GM21576 (cell line): ENCODE data around the gene RGS11.
"Not testable (repeated sequence)": the region's sequence is repeated elsewhere in the genome, so short reads cannot be mapped to it uniquely, and the experiment has no call there.

ENCODE experiments used
- ATAC-seq: cut with Tn5 transposase; IDR thresholded peaks from one replicate; pipeline ENCODE4 v1.9.1; 2021; ENCODE audit warnings: mild to moderate bottlenecking, moderate library complexity; ENCODE audit not compliant: unreplicated experiment

The RGS11 gene

DNA sequence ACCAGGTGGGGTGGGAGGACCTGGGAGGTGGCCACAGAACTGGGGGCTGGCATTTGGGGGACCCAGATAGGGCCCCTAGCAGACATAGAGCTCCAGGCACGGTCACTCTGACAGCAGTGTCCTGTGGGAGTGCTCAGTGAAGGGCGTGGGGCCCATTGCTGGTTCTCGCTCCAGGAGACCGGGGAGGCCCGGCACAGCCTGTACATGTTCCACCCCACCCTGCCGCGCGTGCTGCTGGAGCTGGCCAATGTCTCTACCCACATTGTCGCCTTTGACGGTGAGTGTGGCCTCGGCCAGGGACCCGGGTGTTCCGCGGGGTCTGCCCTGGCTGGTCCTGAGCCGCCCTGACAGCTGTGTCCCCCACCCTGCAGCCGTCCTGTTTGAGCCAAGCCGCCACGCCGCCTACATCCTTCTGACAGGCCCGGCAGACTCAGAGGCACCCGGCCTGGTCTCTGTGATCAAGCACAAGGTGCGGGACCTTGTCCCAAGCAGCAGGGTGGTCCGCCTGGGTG, 11.2 kb downstream of the RGS11 start:
- no peak for ATAC-seq

GRCh38 chr16:263944-264343, 11.8 kb downstream of the RGS11 start:
- ATAC-seq: no peak

GRCh38 chr16:263182-263774, 12.5 kb downstream of the RGS11 start:
- ATAC-seq: no peak

- no peak for ATAC-seq
Measured at GRCh38 chr16:262121-262745, 13.5 kb downstream of the RGS11 start.

- no peak for ATAC-seq
Measured at GRCh38 chr16:261031-261691, 14.6 kb downstream of the RGS11 start.

DNA sequence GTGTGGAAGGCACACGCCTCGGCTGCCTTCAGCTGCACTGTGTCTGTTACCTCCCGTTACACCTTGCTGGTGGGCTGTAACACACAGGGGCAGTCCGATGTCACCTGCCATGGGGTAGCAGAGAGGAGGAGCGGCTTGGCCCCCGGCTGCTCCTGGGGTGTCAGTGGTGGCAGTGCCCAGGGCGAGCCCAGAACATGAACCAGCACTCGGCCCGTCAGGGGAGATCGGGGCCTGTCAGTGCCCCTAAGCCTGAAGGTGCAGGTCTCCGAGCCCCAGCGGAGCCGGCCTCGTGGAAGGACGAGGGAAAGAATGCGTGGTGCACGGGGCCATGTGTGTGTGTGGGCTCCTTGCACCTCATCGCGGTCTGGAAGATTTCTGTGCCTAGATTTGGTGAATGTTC, 15.4 kb downstream of the RGS11 start:
- no peak for ATAC-seq

DNA sequence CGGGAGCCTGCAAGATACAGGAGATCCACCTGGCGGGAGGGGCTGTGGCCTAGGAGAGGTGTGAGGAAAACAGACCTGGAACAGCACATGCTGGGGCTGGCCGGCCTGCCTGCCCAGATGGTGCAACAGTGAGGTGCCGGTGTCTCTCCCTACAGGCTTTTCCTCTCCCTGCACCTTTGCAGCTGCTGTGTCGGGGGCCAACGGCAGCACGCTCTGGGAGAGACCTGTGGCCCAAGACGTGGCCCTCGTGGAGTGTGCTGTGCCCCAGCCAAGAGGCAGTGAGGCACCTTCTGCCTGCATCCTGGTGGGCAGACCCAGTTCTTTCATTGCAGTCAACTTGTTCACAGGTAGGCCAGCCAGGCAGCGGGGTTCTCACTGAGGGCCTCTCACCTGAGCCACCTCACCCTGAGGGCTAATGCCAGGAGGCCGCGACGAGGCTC, 15.9 kb downstream of the RGS11 start:
- ATAC-seq: no peak

DNA sequence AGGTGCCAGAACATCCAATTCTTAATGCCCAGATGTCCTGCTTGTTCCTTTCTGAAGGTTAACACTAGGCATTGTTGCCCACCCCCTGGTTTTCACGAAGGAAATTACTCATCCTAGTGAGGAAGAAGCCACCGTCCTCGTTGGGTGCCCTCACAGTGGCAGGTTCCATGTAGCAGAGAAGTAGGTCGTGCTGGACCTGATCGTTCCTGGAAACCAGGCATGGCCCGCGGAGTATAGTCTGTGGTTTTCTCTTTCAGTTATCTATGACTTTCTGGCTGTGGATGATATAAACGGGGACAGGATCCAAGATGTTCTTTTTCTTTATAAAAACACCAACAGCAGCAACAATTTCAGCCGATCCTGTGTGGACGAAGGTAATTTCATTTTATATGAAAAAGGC, 16.5 kb downstream of the RGS11 start:
- no peak for ATAC-seq

DNA sequence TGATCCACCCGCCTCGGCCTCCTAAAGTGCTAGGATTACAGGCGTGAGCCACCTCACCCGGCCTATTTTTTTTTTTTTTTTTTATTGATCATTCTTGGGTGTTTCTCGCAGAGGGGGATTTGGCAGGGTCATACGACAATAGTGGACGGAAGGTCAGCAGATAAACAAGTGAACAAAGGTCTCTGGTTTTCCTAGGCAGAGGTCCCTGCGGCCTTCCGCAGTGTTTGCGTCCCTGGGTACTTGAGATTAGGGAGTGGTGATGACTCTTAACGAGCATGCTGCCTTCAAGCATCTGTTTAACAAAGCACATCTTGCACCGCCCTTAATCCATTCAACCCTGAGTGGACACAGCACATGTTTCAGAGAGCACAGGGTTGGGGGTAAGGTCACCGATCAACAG, 17.7 kb downstream of the RGS11 start:
- ATAC-seq: not testable (repeated sequence)

DNA sequence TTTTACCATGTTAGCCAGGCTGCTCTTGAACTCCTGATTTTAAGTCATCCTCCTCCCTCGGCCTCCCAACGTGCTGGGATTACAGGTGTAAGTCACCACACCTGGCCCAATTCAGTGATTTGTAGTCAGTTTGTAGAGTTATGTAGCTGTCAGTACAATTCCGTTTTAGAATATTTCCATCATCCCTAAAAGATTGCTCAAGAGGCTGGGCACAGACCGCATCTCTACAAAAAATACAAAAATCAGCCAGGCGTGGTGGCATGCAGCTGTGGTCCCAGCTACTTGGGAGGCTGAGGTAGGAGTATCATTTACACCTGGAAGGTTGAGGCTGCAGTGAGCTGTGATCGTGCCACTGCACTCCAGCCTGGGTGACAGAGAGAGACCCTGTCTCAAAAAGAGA, 20.6 kb downstream of the RGS11 start:
- ATAC-seq: no peak

GRCh38 chr16:254461-254860, 21.3 kb downstream of the RGS11 start:
- no peak for ATAC-seq

DNA sequence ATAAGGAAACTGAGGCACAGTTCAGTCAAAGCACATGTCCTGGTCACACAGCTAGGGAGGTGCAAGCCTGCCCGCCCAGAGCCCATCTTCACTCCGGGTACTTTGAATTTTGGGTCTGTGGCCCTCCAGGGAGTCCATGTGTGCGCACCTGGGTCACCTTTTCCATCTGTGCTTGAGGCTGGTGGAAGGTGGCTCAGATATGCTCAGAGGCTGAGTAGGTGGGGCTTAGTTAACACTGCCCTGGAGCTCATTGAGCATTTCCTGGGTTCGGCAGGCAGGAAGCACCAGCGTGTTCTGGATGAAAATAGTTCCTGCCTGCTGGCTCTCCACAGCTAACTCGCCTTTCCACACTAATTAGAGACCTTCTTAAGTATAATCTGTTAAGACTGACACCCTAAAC, 21.9 kb downstream of the RGS11 start:
- ATAC-seq: no peak

DNA sequence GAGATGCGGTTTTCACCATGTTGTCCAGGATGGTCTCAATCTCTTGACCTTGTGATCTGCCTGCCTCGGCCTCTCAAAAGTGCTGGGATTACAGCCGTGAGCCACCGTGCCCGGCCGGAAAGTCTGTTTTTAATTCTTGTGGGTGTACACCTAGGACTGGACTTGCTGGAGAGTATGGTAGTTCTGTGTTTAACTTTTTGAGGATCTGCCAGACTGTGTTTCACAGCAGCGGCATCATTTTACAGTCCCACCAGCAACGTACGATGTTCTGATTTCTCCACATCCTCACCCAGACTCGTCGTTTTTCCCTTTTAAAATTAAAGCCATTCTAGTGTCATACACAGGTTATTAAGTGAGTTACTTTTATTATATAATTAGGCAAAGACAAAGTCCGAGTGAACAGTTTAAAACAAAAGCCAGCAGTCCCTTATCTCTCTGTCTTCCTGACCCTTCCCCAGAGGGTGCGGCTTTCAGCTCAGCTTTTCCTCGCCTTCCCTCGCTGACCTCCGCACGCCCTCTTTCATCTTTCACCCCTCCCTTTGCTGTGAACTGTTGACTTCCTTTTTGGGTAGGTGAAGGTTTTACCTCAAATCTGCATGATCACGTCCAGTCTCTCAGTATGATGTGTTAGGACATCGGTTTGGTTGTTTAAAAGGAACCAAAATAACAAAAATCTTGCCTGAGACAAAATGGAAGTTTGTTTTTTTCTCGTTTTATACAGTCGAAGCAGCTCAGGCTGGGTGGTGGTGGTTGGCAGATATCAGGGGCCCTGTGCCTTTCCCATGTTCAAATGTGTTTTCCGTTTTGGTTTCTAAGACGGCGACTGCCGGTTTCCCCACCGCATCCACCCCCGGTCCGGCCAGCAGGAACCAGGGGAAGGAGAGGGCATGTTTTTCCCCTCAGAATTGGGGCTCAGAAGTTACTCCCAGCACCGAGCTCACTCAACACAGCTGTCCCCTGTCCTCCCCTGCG, 23.1 kb downstream of the RGS11 start:
- ATAC-seq: peak; percentile 39

GRCh38 chr16:249431-249830, 26.3 kb downstream of the RGS11 start:
- no peak for ATAC-seq

DNA sequence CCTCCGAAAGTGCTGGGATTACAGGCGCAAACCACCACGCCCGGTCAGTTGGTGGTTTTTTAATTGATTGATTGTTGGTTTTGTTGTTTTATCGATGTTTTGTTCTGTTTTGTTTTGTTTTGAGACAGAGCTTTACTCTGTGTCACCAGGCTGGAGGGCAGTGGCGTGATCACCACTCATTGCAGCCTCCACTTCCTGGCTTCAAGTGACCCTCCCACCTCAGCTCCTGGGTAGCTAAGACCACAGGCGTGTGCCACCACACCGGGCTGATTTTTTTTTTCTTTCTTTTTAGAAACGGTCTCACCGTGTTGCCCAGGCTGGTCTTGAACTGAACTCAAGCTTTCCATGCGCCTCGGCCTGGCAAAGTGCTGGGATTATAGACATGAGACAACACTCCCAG, 28.7 kb downstream of the RGS11 start:
- ATAC-seq: no peak

DNA sequence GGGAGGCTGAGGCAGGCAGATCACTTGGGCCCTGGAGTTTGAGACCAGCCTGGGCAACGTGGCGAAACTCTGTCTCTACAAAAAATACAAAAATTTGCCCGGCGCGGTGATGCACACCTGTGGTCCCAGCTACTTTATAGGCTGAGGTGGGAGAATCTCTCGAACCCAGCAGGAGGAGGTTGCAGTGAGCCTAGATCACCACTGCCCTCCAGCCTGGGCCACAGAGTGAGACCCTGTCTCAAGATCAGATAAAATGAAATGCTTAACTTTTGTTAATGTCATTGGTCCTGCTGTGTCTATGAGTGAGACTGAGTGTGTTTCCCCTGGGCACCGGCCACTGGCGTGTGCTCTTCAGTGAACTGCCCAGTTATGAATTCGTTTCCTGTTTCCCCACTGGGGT, 30.6 kb downstream of the RGS11 start:
- ATAC-seq: no peak

- ATAC-seq: no peak
Measured at GRCh38 chr16:243348-243747, 32.4 kb downstream of the RGS11 start.

GRCh38 chr16:242281-242680, 33.5 kb downstream of the RGS11 start:
- ATAC-seq: no peak

DNA sequence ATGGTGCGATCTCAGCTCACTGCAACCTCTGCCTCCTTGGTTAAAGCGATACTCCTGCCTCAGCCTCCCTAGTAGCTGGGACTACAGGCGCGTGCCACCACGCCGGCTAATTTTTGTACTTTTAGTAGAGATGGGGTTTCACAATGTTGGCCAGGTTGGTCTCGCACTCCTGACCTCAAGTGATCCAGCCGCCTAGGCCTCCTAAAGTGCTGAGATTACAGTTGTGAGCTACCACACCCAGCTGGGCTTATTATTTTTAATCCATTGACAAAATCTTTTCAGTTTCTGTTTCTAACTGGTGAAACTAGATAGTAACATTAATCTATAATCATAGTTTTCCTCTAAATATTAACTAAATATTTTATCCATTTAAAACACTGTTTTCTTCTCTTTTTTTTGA, 35.2 kb downstream of the RGS11 start:
- no peak for ATAC-seq

- ATAC-seq: no peak
Measured at GRCh38 chr16:239948-240277, 35.8 kb downstream of the RGS11 start.
